Keratinocyte (primary cell): ENCODE results near the gene TUBB3. TPM values are rescaled to one million over a fixed set of nuclear protein-coding genes. Genes with fewer than 3 reads are reported as not detected.
A peak's percentile ranks its signal among the peaks of the same experiment; 100 is the strongest.

Experiments used
- DNase-seq: peaks from one replicate; pipeline ENCODE4 v3.0.0-alpha.2; 2011; ENCODE audit warnings: low read depth, missing footprints, low spot score
- FAIRE-seq: peaks from 2 replicates; lab custom pipeline; 2011; peaks lifted over from hg19 to GRCh38; lab: Jason Lieb, UNC
- H2AFZ ChIP-seq: 2 replicates; pipeline ENCODE4 v1.6.0; 2012; ENCODE audit warnings: low read length, control low read depth, inconsistent platforms; ENCODE audit not compliant: control insufficient read depth
- H3K27ac ChIP-seq: 2 replicates; pipeline ENCODE4 v1.5.1; 2011; ENCODE audit warnings: low read length; ENCODE audit not compliant: control insufficient read depth, insufficient read depth
- H3K27me3 ChIP-seq: 3 replicates; pipeline ENCODE4 v1.6.0; 2011; ENCODE audit warnings: low read length; ENCODE audit not compliant: control insufficient read depth, insufficient read depth; ENCODE audit errors: extremely low read depth
- H3K36me3 ChIP-seq, 2 experiments: 2 replicates in 1 of 2; 3 replicates in 1 of 2; pipeline ENCODE4 v1.5.1; 2011; ENCODE audit warnings: low read length in 2 of 2, mild to moderate bottlenecking in 1 of 2; ENCODE audit not compliant: control insufficient read depth in 2 of 2, insufficient read depth in 2 of 2; ENCODE audit errors: extremely low read depth in 1 of 2
- H3K4me1 ChIP-seq: 3 replicates; pipeline ENCODE4 v1.5.1; 2011; ENCODE audit warnings: low read length; ENCODE audit not compliant: control insufficient read depth, insufficient read depth; ENCODE audit errors: extremely low read depth
- H3K4me2 ChIP-seq: 3 replicates; pipeline ENCODE4 v1.6.0; 2011; ENCODE audit warnings: low read depth, low read length; ENCODE audit not compliant: control insufficient read depth, insufficient read depth; ENCODE audit errors: extremely low read depth
- H3K4me3 ChIP-seq, 3 experiments: fragments of 200-600 bp in 1 of 3; sonication (generic) in 1 of 3; 2 replicates in 2 of 3; 3 replicates in 1 of 3; pipeline ENCODE4 v1.5.1; 2011 to 2016; ENCODE audit warnings: low read length in 3 of 3, mild to moderate bottlenecking in 3 of 3, control low read depth in 2 of 3, inconsistent platforms in 1 of 3, low read depth in 1 of 3, mixed read lengths in 1 of 3, mixed run types in 1 of 3, moderate library complexity in 1 of 3; ENCODE audit not compliant: control insufficient read depth in 2 of 3, insufficient read depth in 2 of 3; ENCODE audit errors: extremely low read depth in 1 of 3
- H3K79me2 ChIP-seq: 2 replicates; pipeline ENCODE4 v1.6.0; 2012; ENCODE audit warnings: low read length; ENCODE audit not compliant: control insufficient read depth, insufficient read depth
- H3K9ac ChIP-seq: 3 replicates; pipeline ENCODE4 v1.6.0; 2011; ENCODE audit warnings: low read length; ENCODE audit not compliant: control insufficient read depth, insufficient read depth; ENCODE audit errors: extremely low read depth
- H3K9me1 ChIP-seq: 3 replicates; pipeline ENCODE4 v1.6.0; 2011; ENCODE audit warnings: low read length; ENCODE audit not compliant: control insufficient read depth, insufficient read depth; ENCODE audit errors: extremely low read depth
- H3K9me3 ChIP-seq: 2 replicates; pipeline ENCODE4 v1.5.1; 2012; ENCODE audit warnings: low read depth, low read length; ENCODE audit not compliant: control insufficient read depth
- H4K20me1 ChIP-seq: 3 replicates; pipeline ENCODE4 v1.6.0; 2011; ENCODE audit warnings: low read length; ENCODE audit not compliant: control insufficient read depth, insufficient read depth; ENCODE audit errors: extremely low read depth
- EZH2 ChIP-seq: IDR thresholded peaks from one replicate; pipeline ENCODE4 v1.6.1; 2012; ENCODE audit warnings: inconsistent platforms, mild to moderate bottlenecking, low read length, moderate library complexity
- dilution Hi-C: fragments of 300-500 bp; cut with MboI; formaldehyde crosslinking; loops from one replicate; pipeline ENCODE4 v1.7.0; 2020; ENCODE audit warnings: low sequenced_read_pairs; ENCODE audit not compliant: extremely low pct_ligation_motif_present
- polyA plus RNA-seq, 5 experiments: library from polyadenylated mRNA; depleted of rRNA in 3 of 5; stranded (reverse) in 3 of 5; stranded (forward) in 1 of 5; unstranded in 1 of 5; fragments of >200 nt; gene quantifications; 1 replicate in 1 of 5; 2 replicates in 3 of 5; 3 replicates in 1 of 5; pipeline versions ENCODE4 v1.2.1 to v1.2.3, GENCODE V29; 2011 to 2012; ENCODE audit warnings: missing spikeins in 2 of 5, low read depth in 1 of 5, low replicate concordance in 1 of 5
- TF ChIP-seq, protein P1 (sequence below), 3 experiments: IDR thresholded peaks in 1 of 3; conservative IDR thresholded peaks in 1 of 3; optimal IDR thresholded peaks in 1 of 3; 2 replicates in 2 of 3; 3 replicates in 1 of 3; pipeline versions ENCODE3 to v1.5.1; 2011; ENCODE audit warnings: low read length in 3 of 3, mild to moderate bottlenecking in 3 of 3, moderate library complexity in 2 of 3, control low read depth in 1 of 3, inconsistent platforms in 1 of 3; ENCODE audit not compliant: insufficient read depth in 2 of 3; ENCODE audit errors: extremely low read depth in 1 of 3

The TUBB3 gene
- polyA plus RNA-seq, 1 donor (not counting 4 experiments of a cell fraction or from before 2014, with no cell fraction given) = 34.0 TPM

- Histone ChIP-seq H3K9ac (no peak overlapping the region), H3K27ac (no peak overlapping the region), H3K4me3 (no peak overlapping the region), H3K4me2 (no peak overlapping the region), H3K36me3 (no peaks in the 10 kb centered on the region), H3K79me2 (no peaks in the 10 kb centered on the region), H3K4me1 (peaks cover 35% of the 10 kb centered on the region), H3K27me3 (peaks cover 5% of the 10 kb centered on the region), H4K20me1 (no peaks in the 10 kb centered on the region), H2AFZ (no peak overlapping the region), H3K9me3 (no peaks in the 10 kb centered on the region), H3K9me1 (no peaks in the 10 kb centered on the region)
- TF ChIP-seq EZH2 = no peak
- FAIRE-seq (no peak), DNase-seq (no peak)
- dilution Hi-C loops = no loop called here
Observed at GRCh38 chr16:89920723-89921122, 2.4 kb upstream of the TUBB3 start.

DNA sequence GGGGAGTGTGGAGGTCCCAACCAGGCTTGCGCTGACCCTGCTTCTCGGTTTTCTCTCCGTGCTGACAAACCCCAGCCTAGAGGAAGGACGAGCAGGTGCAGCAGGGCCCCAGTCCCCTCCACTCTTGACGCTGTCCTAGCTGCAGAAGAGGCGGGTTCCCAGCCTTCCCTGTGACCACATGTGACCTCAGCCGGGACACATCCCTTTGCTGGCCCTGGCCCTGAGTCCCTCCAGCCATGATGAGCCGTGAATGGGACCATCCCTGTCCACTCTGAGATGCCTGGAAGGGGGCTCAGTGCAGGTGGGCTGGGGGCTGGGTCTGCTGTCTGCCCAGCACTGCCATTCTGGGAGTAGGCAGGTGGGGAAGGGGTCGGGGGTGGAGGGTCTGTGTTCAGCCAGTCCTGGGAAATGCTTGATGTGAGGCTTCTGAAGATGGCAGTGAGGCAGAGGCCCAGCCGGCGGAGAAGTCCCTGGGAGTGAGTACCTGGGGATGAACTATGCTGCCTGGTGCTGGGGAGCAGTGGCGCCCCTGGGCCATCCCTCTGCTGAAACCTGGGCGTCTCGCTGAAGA, 1.9 kb upstream of the TUBB3 start:
- dilution Hi-C loops = no loop called here
- Histone ChIP-seq H3K36me3 (no peaks in the 10 kb centered on the region), H3K9me1 (no peaks in the 10 kb centered on the region), H3K9me3 (no peaks in the 10 kb centered on the region), H3K4me2 (peak overlapping the region; percentile 96), H3K4me1 (peaks cover 36% of the 10 kb centered on the region), H4K20me1 (no peaks in the 10 kb centered on the region), H3K27me3 (peaks cover 5% of the 10 kb centered on the region), H3K79me2 (no peaks in the 10 kb centered on the region), H3K4me3 (peak overlapping the region in 1 of 3 experiments; percentile 77), H3K9ac (no peak overlapping the region), H2AFZ (peak overlapping the region; percentile 15), H3K27ac (no peak overlapping the region)
- no peak for DNase-seq
- TF ChIP-seq, protein P1, sequence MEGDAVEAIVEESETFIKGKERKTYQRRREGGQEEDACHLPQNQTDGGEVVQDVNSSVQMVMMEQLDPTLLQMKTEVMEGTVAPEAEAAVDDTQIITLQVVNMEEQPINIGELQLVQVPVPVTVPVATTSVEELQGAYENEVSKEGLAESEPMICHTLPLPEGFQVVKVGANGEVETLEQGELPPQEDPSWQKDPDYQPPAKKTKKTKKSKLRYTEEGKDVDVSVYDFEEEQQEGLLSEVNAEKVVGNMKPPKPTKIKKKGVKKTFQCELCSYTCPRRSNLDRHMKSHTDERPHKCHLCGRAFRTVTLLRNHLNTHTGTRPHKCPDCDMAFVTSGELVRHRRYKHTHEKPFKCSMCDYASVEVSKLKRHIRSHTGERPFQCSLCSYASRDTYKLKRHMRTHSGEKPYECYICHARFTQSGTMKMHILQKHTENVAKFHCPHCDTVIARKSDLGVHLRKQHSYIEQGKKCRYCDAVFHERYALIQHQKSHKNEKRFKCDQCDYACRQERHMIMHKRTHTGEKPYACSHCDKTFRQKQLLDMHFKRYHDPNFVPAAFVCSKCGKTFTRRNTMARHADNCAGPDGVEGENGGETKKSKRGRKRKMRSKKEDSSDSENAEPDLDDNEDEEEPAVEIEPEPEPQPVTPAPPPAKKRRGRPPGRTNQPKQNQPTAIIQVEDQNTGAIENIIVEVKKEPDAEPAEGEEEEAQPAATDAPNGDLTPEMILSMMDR (optimal IDR thresholded peaks at IDR 0.05 in 1 of 3, IDR thresholded peaks at IDR 0.05 in 1 of 3, conservative IDR thresholded peaks at IDR 0.05 in 1 of 3; ENCODE audit: extremely low read depth in 1 of 3, insufficient read depth in 2 of 3, low read length in 3 of 3) = no peak
- TF ChIP-seq EZH2 = no peak
- FAIRE-seq = no peak
